ENCODE measurements around the gene HDAC2.

The HDAC2 gene

GRCh38 chr6:113901482-113901881, 69.5 kb downstream of the HDAC2 start:
- TF ChIP-seq, protein P1, sequence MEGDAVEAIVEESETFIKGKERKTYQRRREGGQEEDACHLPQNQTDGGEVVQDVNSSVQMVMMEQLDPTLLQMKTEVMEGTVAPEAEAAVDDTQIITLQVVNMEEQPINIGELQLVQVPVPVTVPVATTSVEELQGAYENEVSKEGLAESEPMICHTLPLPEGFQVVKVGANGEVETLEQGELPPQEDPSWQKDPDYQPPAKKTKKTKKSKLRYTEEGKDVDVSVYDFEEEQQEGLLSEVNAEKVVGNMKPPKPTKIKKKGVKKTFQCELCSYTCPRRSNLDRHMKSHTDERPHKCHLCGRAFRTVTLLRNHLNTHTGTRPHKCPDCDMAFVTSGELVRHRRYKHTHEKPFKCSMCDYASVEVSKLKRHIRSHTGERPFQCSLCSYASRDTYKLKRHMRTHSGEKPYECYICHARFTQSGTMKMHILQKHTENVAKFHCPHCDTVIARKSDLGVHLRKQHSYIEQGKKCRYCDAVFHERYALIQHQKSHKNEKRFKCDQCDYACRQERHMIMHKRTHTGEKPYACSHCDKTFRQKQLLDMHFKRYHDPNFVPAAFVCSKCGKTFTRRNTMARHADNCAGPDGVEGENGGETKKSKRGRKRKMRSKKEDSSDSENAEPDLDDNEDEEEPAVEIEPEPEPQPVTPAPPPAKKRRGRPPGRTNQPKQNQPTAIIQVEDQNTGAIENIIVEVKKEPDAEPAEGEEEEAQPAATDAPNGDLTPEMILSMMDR (IDR thresholded peaks at IDR 0.05; ENCODE audit: control insufficient read depth, extremely low read depth, insufficient read depth): no peak
- no peak for DNase-seq (ENCODE audit: low read depth)
- H3K4me3 ChIP-seq (ENCODE audit: low read depth, low read length): no peak overlapping the region

DNA sequence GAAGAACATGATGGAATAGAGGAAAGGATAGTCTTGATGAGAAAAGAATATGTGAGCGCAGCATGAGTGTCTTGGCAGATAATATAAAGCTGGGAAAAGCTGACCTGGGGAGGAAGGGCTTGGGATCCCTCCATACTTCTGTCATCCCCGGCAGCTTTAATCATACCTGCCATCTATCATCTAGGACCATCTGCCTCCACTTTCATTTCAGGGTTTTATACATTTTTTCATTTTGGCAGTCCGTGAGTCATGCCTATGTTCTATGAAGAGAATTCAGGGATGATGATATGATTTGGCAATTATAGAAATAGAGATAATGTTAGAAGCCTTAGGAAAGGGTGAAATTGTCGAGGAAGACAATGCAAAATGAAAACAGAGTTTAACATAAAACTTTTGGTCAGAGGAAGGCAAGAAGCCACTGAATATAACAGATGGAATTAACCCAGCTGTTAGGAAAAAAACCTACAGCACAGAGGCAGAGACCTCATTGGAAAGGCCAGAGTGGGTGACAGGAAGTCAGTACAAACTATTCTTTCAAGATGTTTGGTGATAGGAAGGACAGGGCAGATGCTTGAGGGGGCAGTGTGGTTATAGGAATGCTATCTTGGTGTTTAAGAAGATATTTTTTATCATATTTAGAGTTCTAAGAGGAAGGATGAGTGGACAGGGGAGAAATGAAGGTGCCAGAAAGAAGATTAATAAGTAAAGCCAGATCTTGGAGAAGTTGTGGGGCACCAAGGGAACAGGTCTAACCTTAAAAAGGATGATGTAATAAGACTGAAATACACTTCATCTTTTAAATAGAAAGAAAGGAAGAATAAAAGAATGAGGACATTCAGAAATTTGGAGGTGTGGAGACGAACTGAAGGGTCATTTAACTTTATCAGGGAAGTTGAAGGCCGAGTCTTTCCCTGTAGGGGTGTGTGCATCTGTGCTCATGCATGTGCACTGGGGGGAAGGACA, 76.0 kb downstream of the HDAC2 start:
- TF ChIP-seq, protein P1 (IDR thresholded peaks at IDR 0.05; ENCODE audit: control insufficient read depth, extremely low read depth, insufficient read depth): no peak
- DNase-seq (ENCODE audit: low read depth): no peak
- no peak overlapping the region for H3K4me3 ChIP-seq (ENCODE audit: low read depth, low read length)

GRCh38 chr6:113893866-113894265, 77.1 kb downstream of the HDAC2 start:
- TF ChIP-seq, protein P1 (IDR thresholded peaks at IDR 0.05; ENCODE audit: control insufficient read depth, extremely low read depth, insufficient read depth): no peak
- no peak overlapping the region for H3K4me3 ChIP-seq (ENCODE audit: low read depth, low read length)
- no peak for DNase-seq (ENCODE audit: low read depth)

GRCh38 chr6:113893451-113893850, 77.5 kb downstream of the HDAC2 start:
- no peak for DNase-seq (ENCODE audit: low read depth)
- TF ChIP-seq, protein P1 (IDR thresholded peaks at IDR 0.05; ENCODE audit: control insufficient read depth, extremely low read depth, insufficient read depth): no peak
- no peak overlapping the region for H3K4me3 ChIP-seq (ENCODE audit: low read depth, low read length)

DNA sequence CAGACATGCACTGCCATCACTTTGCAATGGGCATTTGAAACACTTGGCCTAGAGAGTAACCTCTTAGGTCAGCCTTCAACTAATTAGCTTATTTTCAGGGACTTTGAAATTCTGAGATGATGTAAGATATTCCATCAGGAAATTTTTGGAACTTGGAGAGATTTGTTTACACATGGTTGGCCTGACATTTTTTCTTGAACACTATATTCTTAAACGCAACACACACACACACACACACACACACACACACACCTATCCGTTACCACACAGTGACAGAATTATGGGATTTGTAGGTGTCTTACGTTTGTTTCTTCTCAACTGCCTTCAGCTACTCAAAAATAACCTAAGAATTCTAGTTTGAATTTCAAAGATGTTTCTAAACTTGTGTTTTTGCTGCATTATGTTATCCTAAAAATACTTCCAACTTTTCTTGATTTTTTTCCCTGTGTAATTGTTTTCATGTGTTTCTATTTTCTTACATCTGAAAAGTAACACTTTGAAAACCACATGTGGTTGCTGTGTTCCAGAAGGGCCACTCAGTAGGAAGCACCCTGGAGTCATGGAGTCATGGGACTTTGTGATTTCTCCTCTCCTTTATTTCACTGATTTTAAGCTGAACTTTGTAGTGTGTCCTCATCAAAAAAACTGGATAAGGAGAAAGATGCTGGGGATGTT, 81.9 kb downstream of the HDAC2 start:
- TF ChIP-seq, protein P1 (IDR thresholded peaks at IDR 0.05; ENCODE audit: control insufficient read depth, extremely low read depth, insufficient read depth): no peak
- DNase-seq (ENCODE audit: low read depth): no peak
- H3K4me3 ChIP-seq (ENCODE audit: low read depth, low read length): no peak overlapping the region

- TF ChIP-seq, protein P1 (IDR thresholded peaks at IDR 0.05; ENCODE audit: control insufficient read depth, extremely low read depth, insufficient read depth): no peak
- no peak overlapping the region for H3K4me3 ChIP-seq (ENCODE audit: low read depth, low read length)
- DNase-seq (ENCODE audit: low read depth): no peak
These were observed 82.5 kb downstream of the HDAC2 start for GRCh38 chr6:113888493-113888892.
